ENCODE measurements around the gene CMIP.

CMIP gene

DNA sequence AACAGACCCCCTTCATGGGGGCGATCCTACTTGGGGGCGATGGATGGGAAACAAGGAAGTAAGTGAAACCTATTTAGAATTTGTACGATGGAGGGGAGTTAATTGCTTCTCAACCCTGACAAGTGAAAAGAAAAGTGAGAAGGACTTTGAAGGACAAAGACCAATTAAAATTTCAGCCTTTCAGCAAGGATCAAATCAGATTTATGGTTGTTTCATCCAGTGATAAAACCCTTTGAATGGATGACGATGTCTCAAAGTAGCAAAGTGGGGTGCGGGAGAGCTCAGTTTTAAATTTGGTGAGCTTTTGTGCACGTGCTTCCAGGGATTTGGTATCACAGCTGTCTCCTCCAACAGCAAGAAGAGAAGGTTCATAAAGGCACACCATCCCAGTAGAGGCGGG lies 51.7 kb downstream of the CMIP start:
- DNase-seq = no peak

DNA sequence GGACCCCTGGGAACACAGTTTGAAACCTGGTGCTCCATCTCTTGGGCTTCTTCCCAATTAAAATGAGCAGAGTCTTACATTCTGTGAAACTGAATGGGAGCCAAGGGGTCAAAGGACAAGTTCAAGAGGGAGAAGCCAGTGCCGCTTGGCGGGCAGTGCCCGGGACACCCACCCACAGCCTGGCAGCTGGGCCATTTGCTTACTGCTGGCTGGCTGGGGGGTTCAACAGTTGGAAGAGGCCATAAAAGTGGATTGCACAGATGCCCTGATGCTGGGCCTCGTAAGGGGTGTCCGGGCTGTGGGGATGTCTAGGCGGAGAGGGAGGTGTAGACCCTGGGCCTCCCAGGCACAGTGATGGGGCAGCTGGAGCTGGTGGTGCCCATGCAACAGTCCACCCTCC lies 52.1 kb downstream of the CMIP start:
- DNase-seq = no peak

- no peak for DNase-seq
Observed at GRCh38 chr16:81497690-81498089, 53.1 kb downstream of the CMIP start.

DNA sequence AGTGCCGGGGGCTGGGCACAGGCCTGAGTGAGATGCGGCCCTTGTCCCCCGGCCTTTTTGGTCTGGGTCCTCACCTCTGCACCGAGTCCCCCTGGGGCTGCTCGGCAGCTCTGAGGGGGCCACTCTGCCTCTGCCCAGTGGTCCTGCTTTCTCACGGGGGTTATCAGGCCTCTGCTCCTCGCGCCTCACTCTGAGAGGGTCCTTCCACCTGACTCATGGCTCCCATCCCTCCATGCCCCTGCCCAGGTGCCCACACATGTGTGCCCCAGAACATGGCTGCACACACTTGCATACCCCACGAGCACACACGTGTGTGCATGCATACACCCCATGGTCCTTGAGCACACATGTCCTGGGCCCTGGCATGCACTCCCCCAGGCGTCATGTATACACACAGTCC lies 53.7 kb downstream of the CMIP start:
- DNase-seq = no peak

- no peak for DNase-seq
Observed at GRCh38 chr16:81499576-81500380, 55.2 kb downstream of the CMIP start.

- DNase-seq = no peak
Observed at GRCh38 chr16:81500833-81501521, 56.4 kb downstream of the CMIP start.

- no peak for DNase-seq
Observed at GRCh38 chr16:81502396-81503070, 57.9 kb downstream of the CMIP start.

GRCh38 chr16:81505011-81505661 lies 60.5 kb downstream of the CMIP start:
- no peak for DNase-seq

DNA sequence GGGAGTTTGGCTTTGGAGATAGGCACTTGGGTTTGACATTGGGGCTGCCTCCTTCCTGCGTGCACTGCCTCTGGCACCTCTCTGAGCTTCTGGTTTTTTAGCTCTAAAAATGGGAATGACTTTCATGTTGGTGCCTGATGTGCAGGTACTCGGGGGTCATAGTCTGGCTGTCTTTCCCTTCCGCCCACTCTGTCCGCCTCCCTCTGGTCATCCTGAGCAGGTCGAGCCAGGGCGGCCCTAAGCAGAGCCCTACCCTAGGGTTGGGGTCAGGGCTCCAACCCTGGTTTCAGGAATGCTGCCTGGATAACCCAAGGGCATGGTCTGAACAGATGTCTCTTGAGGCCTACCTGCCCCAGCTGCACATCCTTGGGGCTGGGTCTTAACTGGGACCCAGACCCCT lies 64.8 kb downstream of the CMIP start:
- DNase-seq = no peak

GRCh38 chr16:81510016-81510415 lies 65.4 kb downstream of the CMIP start:
- no peak for DNase-seq

DNA sequence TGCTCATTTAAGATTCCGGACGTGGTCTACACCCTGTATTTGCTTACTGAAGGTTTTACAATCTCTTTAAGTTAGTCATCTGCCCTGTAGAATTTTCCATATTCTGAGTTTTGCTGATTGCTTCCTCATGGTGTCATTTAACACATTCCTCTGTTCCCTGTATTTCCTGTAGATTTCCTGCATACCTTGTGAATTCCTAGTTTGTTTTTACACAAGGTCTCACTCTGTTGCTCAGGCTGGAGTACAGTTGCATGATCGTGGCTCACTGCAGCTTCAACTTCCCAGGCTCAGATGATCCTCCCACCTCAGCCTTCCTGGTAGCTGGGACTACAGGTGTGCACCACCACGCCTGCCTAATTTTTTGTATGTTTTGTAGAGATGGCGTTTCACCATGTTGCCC lies 66.8 kb downstream of the CMIP start:
- DNase-seq = no peak

- no peak for DNase-seq
Observed at GRCh38 chr16:81513204-81514040, 68.8 kb downstream of the CMIP start.

DNA sequence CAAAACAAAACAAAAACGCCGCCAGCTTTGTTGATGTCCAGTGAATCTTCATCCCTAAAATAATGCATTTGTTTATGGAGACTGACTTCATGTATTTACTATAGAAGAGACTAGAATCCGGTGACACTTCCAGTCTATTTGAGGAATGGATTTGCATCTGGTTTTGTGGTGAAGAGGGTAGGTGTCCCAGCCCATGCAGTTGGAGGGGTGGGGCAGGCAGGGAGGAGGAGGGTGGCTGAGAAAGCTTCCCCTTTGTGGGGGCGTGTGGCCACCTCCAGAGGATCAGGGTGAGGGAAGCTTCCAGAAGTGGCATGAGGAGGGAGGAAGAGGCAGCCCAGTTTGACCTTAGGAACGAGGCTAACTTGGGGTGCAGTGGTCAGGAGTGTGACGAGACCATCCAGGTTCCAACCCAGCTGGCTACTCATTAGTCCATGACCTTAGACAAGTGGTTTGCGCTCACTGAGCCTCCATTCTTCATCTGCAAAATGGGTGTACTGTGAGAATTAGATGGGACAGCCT lies 69.5 kb downstream of the CMIP start:
- DNase-seq = no peak

DNA sequence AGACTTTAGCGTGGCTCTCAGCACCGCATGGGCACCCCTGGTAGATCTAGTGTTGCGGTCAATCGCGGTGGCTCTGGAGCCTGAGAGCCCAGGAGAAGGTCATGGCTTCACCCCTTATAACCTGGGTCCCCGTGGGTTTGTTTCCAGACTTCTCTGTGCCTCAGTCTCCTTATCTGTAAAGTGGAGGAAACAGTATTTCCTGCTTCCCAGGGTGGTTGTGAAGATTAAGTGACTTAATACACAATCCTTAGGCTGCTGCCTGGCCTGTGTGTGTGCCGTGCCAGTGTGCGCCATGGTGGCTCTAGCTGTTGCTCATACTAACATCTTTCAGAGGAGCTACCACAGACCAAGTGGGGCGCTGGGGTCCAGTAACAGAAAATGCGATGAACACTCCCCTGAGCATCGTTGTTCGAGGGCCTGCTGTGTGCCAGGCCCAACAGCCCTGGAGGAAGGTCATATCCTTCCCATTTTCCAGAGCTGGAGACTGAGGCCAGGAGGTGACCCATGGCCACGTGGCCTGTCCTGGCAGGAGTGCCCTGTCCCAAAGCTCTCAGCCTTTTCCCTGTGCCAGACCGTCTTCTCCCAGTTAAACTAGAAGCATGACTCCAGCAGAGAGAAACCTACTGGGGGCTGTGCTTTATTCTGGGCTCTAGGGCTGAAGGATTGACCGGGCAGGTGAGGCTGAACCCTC lies 70.1 kb downstream of the CMIP start:
- no peak for DNase-seq

- no peak for DNase-seq
Observed at GRCh38 chr16:81515281-81515680, 70.7 kb downstream of the CMIP start.

DNA sequence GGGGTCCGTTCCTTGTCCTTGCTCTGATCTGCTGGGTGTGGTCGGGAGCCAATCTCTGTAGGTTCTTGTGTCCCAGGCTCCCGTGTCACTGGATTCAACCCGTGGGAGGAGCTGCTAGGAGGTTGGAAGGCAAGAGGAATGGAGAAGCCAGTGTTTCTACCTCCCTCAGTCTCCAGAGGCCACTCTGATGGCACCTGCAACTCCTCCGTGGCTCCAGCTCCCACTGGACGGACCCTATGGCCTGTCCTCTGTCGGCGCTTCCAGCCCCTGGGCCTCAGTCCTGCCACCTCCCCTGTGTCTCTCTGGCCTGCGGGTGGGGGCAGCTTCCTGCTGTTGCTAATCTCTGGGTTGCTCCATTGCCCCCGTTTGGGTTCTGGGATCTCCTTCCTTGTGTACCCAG lies 71.1 kb downstream of the CMIP start:
- no peak for DNase-seq

DNA sequence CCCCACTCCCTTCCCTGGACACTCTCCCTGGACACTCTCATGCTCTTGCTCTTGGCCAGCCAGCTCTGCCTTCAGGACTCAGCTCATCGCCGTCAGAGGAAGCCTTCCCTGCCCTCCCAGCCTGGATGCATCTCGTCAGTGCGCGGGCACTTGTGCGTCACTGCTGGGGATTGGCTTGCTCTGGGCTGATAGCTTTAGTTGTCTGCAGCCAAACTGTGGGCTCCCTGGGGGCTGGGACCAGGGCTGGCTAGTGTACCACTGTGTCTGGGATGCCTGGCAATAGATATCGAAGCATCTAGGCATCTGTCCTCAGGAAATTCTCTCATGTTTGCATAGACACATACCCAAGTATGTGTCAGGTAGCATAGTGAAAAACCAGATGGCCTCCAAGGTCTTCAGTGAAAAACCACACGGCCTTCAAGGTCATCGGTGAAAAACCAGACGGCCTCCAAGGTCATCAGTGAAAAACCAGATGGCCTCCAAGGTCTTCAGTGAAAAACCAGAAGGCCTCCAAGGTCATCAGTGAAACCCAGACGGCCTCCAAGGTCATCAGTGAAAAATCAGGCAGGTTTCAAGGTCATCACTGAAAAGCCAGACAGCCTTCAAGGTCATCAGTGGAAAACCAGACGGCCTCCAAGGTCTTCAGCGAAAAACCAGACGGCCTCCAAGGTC lies 72.0 kb downstream of the CMIP start:
- DNase-seq = no peak

DNA sequence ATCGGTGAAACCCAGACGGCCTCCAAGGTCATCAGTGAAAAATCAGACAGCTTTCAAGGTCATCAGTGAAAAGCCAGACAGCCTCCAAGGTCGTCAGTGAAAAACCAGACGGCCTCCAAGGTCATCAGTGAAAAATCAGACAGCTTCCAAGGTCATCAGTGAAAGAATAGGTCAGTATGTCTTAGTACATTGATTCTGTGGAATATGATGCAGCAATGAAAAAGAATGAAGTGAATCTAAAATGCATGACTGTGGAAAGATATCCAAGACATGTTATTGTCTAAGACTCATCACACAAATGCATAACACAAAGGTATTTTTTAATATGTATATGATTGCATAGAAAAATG lies 72.5 kb downstream of the CMIP start:
- DNase-seq = no peak

GRCh38 chr16:81517629-81518438 lies 73.2 kb downstream of the CMIP start:
- DNase-seq = no peak

- DNase-seq = no peak
Observed at GRCh38 chr16:81518439-81518757, 73.8 kb downstream of the CMIP start.
